ENCODE results near the gene INHBE.
"Not testable (repeated sequence)": the region's sequence is repeated elsewhere in the genome, so short reads cannot be mapped to it uniquely, and the experiment has no call there.

Gene INHBE

DNA sequence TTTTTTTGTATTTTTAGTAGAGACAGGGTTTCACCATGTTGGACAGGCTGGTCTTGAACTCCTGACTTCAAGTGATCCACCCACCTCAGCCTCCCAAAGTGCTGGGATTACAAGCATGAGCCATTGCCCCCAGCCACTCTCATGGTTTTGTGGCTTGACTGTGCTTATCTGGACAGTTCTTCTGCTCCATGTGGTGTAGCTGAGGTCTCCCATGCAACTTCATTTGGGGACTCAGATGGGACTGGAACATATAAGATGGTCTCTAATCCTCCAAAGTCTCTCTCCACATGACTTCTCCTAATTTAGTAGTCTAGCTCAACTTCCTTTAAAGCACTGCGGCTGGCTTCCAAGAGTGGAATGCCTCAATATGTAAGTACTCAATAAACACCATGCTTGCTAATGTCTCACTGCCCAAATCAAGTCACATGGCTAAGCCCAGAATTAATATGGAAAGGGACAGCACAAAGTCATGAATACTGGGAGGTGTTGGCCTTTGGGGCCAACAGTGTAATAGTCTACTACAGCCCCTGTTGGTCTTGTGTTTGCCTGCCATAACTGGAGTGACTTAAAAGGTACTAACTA lies 13.2 kb upstream of the INHBE start:
- DNase-seq: no peak

DNA sequence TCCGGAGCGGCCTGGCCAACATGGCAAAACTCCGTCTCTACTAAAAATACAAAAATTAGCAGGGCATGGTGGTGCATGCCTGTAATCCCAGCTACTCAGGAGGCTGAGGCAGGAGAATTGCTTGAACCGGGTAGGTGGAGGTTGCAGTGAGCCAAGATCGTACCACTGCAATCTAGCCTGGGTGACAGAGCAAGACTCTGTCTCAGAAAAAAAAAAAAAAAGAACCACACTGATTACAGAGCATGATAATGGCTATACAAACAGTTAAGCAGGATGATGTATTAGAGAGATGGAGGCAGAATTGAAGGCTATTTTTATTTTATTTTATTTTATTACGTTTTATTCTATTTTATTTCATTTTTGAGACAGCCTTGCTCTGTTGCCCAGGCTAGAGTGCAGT lies 10.8 kb upstream of the INHBE start:
- DNase-seq: not testable (repeated sequence)

GRCh38 chr12:57444744-57445143 lies 10.4 kb upstream of the INHBE start:
- DNase-seq: no peak

DNA sequence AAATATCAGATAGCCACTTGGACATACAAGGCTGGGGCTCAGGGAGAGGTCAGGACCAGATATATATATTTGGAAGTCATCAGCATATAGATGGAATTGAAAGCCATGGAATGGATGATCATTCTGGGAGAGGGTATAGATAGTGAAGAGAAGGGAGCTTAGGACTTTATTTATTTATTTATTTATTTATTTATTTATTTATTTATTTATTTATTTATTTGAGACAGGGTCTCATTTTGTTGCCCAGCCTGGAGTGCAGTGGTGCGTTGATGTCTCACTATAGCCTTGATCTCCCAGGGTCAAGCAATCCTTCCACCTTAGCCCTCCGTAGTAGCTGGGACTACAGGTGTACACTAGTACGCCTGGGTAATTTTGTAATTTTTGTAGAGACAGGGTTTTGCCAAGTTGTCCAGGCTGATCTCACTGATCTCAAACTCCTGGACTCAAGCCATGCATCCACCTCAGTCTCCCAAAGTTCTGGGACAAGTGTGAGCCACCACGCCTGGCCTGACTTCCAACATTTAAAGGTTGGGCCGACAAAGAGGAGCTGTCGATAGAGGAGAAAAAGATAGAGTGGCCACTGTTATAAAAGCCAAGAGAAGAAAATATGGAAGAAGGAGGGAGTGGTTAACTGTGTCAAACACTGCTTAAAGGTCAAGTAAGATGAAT lies 8.7 kb upstream of the INHBE start:
- DNase-seq: no peak

DNA sequence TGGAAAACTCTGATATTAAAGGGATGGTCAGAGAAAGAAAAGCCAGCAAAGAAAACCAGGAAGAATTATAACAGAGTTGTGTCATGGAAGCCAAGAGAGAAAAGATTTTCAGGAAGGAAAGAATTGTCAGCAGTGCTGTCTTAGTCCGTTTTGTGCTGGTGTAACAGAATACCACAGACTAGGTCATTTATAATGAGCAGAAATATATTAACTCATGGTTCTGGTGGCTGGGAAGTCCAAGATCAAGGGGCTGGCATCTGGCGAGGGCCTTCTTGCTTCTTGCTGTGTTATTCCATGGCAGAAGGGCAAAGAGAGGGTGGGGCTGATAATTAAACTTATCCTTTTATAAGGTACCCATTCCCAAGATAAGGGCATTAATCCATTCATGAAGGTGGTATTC lies 6.4 kb upstream of the INHBE start:
- no peak for DNase-seq

GRCh38 chr12:57449375-57449774 lies 5.7 kb upstream of the INHBE start:
- no peak for DNase-seq

DNA sequence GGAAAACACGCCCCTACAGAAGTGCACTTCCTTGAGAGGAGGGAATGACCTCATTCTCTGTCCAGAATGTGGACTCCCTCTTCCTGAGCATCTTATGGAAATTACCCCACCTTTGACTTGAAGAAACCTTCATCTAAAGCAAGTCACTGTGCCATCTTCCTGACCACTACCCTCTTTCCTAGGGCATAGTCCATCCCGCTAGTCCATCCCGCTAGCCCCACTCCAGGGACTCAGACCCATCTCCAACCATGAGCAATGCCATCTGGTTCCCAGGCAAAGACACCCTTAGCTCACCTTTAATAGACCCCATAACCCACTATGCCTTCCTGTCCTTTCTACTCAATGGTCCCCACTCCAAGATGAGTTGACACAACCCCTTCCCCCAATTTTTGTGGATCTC lies 5.0 kb upstream of the INHBE start:
- no peak for DNase-seq

GRCh38 chr12:57451233-57451778 lies 3.8 kb upstream of the INHBE start:
- no peak for DNase-seq

GRCh38 chr12:57452181-57452936 lies 2.7 kb upstream of the INHBE start:
- no peak for DNase-seq

- DNase-seq: peak; percentile 77
Measured at GRCh38 chr12:57452937-57453509, 2.1 kb upstream of the INHBE start.

DNA sequence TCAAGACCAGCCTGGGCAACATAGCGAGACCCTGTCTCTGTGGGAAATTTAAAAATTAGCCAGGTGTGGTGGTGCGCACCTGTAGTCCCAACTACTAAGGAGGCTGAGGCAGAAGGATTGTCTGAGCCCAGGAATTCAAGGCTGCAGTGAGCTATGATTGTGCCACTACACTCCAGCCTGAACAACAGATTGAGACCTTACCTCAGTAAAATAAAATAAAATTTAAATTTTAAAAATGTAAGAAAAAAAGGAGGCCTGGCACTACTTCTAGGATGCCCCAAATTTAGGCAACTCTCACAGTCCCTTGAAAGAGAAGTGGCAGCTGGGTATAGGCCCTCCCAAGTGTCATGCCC lies 918 bp upstream of the INHBE start:
- DNase-seq: no peak

DNA sequence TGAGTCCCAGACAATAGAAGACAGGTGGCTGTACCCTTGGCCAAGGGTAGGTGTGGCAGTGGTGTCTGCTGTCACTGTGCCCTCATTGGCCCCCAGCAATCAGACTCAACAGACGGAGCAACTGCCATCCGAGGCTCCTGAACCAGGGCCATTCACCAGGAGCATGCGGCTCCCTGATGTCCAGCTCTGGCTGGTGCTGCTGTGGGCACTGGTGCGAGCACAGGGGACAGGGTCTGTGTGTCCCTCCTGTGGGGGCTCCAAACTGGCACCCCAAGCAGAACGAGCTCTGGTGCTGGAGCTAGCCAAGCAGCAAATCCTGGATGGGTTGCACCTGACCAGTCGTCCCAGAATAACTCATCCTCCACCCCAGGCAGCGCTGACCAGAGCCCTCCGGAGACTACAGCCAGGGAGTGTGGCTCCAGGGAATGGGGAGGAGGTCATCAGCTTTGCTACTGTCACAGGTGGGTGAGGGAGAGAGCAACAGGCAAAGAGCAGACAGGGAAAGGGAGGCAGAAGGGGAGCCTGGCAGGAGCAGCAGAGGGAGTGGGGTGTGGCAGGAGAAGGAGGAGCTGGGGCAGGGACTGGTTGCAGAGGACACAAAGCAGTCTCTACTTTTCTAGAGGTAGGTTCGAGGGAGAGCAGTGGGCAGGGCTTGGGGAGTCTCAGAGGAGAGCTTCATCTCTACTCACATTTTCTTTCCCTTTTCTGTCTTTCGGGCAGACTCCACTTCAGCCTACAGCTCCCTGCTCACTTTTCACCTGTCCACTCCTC lies 452 bp downstream of the INHBE start:
- no peak for DNase-seq

DNA sequence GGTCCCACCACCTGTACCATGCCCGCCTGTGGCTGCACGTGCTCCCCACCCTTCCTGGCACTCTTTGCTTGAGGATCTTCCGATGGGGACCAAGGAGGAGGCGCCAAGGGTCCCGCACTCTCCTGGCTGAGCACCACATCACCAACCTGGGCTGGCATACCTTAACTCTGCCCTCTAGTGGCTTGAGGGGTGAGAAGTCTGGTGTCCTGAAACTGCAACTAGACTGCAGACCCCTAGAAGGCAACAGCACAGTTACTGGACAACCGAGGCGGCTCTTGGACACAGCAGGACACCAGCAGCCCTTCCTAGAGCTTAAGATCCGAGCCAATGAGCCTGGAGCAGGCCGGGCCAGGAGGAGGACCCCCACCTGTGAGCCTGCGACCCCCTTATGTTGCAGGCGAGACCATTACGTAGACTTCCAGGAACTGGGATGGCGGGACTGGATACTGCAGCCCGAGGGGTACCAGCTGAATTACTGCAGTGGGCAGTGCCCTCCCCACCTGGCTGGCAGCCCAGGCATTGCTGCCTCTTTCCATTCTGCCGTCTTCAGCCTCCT lies 1.1 kb downstream of the INHBE start:
- DNase-seq: peak; percentile 76

DNA sequence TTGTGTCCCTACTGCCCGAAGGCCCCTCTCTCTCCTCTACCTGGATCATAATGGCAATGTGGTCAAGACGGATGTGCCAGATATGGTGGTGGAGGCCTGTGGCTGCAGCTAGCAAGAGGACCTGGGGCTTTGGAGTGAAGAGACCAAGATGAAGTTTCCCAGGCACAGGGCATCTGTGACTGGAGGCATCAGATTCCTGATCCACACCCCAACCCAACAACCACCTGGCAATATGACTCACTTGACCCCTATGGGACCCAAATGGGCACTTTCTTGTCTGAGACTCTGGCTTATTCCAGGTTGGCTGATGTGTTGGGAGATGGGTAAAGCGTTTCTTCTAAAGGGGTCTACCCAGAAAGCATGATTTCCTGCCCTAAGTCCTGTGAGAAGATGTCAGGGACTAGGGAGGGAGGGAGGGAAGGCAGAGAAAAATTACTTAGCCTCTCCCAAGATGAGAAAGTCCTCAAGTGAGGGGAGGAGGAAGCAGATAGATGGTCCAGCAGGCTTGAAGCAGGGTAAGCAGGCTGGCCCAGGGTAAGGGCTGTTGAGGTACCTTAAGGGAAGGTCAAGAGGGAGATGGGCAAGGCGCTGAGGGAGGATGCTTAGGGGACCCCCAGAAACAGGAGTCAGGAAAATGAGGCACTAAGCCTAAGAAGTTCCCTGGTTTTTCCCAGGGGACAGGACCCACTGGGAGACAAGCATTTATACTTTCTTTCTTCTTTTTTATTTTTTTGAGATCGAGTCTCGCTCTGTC lies 1.8 kb downstream of the INHBE start:
- no peak for DNase-seq

DNA sequence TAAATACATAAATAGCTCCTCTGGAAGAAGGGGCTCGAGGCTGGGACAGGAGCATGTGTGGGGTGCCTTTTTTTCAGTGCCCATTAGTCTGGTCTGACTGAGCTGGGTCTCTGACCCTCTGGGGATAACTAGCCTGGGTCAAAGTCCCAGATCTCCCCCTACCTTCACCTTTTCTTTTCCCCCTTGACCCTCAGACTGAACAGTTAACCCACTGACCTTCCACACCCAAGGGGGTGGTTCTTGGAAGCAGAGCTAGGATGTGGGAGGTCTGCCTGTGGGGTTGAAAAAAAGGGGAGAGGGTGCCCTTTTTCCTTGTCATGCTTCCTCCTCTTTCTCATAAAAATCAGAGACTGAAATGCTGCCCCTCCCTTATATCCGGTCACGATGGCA lies 3.6 kb downstream of the INHBE start:
- DNase-seq: no peak

- DNase-seq: peak; percentile 96
Measured at GRCh38 chr12:57459055-57459749, 4.1 kb downstream of the INHBE start.

DNA sequence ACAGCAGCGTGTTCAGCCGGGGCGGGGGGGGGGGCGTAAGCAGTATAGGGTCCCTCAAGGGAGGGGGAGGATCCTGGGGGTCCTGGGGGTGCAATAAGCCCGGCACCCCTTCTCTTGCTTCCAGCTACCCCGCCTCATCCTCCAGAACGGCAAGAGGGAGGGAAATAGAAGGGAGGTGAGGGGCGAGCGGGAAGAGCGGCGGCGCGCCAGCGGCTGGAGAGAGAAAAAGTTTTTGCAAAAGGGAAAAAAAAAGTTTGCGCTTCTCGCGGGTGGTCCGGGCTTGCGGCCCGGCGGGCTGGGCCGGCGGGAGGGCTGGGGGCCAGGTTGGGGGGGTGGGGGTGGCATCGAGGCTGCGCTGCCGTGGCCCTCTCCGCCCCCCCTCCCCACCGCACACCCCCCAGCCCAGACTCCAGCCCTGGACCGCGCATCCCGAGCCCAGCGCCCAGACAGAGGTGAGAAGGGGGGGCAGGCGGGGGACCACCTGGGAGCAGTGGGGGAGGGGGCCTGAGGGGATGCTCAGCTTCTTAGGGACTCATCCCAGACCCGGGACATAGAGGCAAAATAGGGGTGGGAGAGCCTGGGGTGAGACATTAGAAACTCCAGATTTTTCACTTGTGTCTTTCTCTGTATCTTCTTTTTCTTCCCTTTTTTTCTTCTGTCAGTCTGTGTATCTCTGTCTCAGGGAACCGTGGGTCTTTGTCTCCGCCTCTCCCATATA lies 4.8 kb downstream of the INHBE start, which contains the start of gene GLI1:
Gene GLI1 (plus strand): TSS at position 36 of the 718 bp plus-strand sequence. CDS start 3,907 bp downstream, outside the sequence.
- no peak for DNase-seq

DNA sequence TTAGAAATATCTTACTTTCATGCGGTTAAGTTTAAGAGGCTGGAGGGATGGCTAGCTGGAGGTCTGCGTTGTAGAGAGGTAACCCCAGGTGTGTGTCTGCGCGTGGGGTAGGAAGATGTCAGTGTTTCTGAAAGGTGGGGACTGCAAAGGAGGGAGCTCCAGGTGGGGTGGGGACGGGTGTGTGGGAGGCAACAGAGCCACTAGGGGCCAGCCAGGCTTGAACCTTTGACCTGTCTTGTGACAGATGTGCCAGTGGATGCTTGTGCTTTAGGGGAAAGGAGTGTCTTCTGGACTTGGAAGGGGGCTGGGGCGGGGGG lies 5.3 kb downstream of the INHBE start:
- DNase-seq: peak; percentile 65

DNA sequence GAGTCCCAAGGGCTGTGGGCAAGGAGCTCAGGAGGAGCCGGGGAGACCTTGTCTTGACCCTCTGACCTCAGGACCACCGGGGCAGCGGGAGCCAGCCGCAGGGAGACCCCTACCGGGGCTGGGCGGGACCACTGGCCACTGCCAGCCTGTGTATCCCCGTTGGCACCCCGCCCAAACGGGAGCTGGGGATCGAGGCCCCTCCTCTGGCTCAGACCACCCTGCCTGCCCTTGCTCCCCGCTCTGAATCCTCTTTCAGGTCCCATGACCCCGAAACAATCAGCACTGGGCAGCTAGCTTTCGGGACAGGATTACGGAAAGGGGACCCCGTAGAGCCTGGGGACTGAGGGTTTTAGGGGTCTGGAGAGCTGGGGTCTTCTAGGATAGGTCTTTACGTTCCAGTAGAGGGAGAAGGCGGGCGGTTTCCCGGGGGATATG lies 5.8 kb downstream of the INHBE start:
- DNase-seq: no peak

- peak; percentile 73 for DNase-seq
Measured at GRCh38 chr12:57461276-57461916, 6.3 kb downstream of the INHBE start.
